Measurements from ENCODE around the gene TTBK2. TPM values are rescaled to one million over a fixed set of nuclear protein-coding genes. Genes with fewer than 3 reads are reported as not detected.

Gene TTBK2
- total RNA-seq, 1 donor from 2014 or later: 18.6 TPM

DNA sequence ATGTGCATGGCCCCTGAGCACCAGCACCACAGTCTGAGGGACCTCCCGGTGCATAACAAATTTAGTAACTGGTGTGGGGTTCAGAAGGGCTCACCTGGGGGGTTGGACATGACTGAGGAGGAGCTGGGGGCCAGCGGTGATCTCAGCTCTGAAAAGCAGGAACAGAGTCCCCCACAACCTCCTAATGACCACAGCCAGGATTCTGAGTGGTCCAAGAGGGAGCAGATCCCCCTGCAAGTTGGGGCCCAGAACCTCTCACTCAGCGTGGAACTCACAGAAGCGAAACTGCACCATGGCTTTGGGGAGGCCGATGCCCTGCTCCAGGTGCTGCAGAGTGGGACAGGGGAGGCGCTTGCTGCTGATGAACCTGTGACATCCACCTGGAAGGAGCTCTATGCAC, 226.6 kb downstream of the TTBK2 start:
- no peak for DNase-seq (ENCODE audit: low spot score)

DNA sequence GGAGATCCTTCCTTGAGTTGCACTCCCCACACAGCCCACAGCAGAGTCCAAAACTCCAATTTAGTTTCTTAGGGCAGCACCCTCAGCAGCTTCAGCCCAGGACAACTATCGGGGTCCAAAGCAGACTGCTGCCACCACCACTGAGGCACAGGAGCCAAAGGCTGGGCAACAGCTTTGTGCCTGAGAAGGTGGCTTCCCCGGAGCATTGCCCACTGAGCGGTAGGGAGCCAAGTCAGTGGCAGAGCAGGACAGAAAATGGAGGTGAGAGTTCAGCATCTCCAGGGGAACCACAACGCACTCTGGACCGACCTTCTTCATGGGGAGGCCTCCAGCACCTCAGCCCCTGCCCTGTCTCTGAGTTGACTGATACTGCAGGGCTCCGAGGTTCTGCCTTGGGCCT, 227.1 kb downstream of the TTBK2 start:
- DNase-seq (ENCODE audit: low spot score): no peak

DNA sequence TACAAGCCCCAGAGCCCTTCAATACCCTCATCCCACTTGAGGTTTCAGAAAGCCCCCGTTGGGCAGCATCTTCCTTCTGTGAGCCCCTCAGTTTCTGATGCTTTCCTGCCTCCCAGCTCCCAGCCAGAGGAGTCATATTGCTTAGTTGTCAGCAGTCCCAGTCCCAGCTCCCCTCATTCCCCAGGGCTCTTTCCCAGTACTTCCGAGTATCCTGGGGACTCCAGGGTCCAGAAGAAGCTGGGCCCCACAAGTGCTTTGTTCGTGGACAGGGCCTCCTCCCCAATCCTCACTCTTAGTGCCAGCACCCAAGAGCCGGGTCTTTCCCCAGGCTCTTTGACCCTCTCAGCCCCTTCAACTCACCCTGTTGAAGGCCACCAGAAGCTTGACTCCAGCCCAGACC, 227.6 kb downstream of the TTBK2 start:
- no peak for DNase-seq (ENCODE audit: low spot score)

DNA sequence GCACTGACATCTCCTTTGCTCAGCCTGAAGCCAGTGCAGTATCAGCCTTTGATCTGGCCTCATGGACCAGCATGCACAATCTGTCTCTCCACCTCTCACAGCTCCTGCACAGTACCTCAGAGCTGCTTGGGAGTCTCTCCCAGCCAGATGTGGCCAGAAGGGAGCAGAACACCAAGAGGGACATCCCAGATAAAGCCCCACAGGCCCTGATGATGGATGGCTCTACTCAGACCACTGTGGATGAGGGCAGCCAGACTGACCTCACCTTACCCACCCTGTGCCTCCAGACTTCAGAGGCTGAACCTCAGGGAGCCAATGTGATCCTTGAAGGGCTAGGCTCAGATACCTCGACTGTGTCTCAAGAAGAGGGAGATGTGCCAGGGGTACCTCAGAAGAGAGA, 228.0 kb downstream of the TTBK2 start:
- DNase-seq (ENCODE audit: low spot score): no peak

DNA sequence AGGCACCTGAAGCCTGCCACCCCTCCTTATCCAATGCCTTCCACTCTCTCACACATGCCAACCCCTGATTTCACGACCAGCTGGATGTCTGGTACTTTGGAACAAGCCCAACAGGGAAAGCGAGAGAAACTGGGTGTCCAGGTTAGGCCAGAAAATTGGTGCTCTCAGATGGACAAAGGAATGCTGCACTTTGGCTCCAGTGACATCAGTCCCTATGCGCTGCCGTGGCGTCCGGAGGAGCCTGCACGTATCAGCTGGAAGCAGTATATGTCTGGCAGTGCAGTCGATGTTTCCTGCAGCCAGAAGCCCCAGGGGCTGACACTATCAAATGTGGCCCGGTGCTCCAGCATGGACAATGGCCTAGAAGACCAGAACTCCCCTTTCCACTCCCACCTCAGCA, 228.8 kb downstream of the TTBK2 start:
- no peak for DNase-seq (ENCODE audit: low spot score)

DNA sequence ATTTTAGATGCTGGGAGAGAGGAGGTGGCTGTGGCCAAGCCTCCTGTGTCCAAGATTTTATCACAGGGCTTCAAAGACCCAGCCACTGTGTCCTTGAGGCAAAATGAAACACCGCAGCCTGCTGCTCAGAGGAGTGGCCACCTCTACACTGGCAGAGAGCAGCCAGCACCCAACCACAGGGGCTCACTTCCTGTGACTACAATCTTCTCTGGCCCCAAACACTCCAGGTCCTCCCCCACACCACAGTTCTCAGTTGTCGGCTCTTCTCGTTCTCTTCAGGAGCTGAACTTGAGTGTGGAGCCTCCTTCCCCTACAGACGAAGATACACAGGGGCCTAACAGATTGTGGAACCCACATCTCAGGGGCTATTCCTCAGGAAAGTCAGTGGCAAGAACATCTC, 229.3 kb downstream of the TTBK2 start:
- DNase-seq (ENCODE audit: low spot score): no peak

Other genes starting within 250 kb of the TTBK2 start
- 23.9 TPM for gene CDAN1, start 183.7 kb downstream of the TTBK2 start, total RNA-seq
- gene UBR1, start 185.3 kb upstream of the TTBK2 start, total RNA-seq: 31.1 TPM
- gene TMEM62, start 212.8 kb upstream of the TTBK2 start, total RNA-seq: 28.6 TPM

Measured in mucosa of gallbladder (tissue), 1 donor.